Measurements from ENCODE around the gene RPL22.

Gene RPL22

GRCh38 chr1:6199298-6200187 lies at the start of gene RPL22:
RPL22 (minus strand) TSS chr1:6199595; CDS start chr1:6199573, 22 bp downstream.
- DNase-seq = peak; percentile 98

DNA sequence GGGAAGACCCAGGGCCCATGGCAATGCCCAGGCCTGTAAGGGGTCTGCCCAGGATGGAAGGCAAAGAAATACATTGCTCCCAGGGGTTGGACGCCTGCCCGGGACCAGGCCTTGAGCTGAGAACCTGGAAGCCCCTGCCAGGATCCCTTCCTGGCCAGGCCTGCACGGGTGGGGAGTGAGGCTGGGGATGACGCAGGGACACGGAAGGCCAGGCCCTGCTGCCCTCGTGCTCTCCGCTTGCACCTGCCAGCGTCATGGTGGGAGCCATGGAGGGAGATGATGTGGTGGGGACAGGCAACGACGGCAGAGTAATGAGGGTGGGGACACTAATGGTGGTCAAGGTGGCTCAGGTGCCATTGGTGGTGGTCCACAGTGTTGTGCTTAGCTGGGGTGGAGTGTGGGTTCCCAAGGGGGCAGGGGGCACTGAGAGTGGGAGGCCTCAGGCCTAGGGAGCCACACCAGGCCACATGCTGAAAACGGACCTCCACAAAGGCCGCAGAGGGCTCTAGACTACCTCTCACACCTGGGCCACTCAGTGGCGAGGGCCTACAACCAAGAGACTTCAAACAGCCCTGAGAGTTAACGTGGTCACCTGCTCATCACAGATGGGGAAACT lies 48.9 kb upstream of the RPL22 start:
- DNase-seq = no peak

- DNase-seq = no peak
Observed at GRCh38 chr1:6247651-6248050, 48.3 kb upstream of the RPL22 start.

GRCh38 chr1:6246497-6247467 lies 47.4 kb upstream of the RPL22 start:
- DNase-seq = peak; percentile 77

DNA sequence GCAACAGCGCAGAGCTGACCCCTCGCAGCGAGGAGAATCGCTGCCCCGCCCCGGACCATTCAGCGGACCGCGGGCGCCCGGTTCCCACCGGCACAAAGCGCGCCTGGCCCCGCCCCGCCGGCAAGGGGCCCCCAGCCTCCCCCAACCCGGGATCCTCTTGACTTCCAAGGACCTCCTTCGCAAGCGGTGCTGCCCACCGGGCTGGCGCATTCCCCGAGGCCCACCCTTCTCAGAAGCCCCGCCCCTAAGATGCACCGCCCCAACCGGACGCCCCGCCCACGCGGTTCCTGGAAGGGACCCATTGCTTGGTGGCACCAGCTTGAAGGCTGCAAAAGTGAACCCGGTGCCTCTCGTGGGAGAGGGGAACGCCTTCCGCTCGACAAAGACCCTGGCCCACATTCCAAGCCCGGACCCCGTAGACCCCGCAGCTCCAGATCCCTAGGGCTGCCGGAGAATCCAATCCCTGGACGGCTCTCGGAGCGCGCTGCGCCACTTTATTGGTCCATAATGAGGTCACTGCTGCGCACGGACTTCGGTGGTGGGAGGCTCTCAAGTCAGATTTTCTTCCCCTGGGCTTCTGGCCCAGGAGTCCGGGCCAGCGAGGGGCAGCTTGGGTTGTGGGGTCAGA lies 46.6 kb upstream of the RPL22 start:
- DNase-seq = peak; percentile 94

DNA sequence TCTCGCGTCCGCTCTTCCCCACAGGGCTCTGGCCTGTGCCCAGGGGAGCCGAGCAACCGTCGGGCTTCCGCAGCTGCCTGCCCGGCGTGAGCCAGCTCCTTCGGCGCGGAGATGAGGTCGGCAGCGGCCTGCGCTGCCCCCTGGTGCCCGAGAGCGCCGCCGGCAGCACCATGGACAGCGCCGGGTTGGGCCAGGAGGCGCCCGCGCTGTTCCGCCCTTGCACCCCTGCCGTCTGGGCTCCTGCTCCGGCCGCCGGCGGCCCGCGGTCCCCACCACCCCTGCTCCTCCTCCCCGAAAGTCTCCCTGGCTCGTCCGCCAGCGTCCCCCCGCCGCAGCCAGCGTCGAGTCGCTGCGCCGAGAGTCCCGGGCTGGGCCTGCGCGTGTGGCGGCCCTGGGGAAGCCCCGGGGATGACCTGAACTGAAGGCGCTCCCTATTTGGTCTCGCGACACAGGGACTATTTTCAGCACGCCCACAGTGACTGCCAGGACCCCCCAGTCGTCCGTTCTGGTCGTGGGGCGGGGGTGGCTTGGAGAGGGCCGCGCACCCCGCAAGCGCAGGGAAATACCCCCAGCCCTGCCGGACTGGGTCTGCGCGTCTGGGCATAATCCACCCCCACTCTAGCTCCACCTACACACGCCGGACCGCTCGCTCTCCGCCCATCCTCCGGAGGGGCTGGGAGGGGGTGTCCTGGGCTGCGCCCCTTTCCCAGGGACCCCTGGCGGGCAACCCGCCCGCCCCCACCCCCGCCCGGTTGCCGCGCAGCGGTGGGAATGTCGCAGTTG lies 45.9 kb upstream of the RPL22 start:
- DNase-seq = peak; percentile 65

DNA sequence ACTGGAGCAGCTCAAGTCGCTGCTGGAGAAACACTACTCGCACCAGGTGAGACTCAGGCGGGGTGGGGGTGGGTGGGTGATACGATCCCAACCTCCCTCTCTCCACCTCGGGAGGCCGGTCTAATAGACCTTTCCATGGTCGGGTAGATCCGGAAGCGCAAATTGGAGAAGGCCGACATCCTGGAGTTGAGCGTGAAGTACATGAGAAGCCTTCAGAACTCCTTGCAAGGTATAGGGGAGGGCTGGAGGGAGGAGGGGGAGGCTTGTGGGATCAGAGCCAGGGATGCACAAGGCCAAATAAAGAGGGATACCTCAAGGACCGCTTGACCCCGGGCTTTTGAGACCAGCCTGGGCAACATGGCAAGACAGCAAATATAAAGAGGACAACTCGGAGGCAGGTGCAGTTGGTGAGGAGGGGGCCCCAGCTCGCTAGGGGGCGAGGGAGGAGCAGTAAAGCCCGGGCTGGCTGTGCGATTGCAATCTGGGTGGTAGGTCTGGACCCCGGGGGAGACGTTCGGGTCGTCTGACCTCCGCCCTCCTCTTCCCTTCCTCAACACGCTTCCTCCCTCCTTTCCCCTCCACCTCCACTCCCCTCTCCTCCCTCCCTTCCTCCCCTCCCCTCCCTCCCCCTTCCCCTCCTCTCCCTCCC lies 45.1 kb upstream of the RPL22 start:
- no peak for DNase-seq

- no peak for DNase-seq
Observed at GRCh38 chr1:6243993-6244392, 44.6 kb upstream of the RPL22 start, which contains the start of gene HES3. HES3 (plus strand) TSS chr1:6244179; CDS start chr1:6244366, 187 bp downstream.

DNA sequence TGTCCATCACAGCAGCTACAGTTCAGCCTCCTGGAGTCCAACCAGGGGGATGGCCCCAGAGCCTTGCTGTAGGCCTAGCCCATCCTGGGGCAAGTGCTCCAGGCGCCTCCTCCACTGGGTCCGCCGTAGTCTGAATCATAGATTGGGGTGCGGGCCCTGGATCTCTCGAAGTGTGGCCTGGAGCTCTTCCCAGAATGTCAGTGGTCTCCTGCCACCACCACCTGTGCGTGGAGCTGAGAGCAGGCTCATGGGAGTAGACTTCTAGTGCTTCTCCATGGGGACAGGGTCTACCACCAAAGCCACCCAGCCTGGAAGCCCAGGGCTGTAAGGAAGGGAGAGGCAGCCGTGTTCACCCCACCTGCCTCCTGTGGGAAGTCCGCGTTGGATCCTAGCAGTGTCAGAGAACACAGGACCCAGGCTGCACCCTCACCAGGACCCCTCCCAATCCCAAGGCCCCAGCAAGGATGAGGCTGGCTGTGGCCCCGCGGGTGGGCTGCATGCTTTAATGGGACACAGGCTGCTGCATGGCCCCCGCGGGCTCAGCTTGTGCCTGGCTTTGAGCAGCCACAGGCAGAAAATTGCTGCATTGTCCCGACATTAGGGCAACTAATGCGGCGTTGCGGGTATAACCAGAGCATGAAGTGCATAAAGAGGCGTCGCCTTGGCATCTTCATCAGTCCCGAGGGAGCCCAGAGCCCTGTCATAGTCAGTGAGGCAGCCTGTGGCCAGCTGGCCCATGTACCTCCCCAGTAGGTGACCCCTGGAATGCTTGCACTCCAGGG lies 43.8 kb upstream of the RPL22 start:
- no peak for DNase-seq

DNA sequence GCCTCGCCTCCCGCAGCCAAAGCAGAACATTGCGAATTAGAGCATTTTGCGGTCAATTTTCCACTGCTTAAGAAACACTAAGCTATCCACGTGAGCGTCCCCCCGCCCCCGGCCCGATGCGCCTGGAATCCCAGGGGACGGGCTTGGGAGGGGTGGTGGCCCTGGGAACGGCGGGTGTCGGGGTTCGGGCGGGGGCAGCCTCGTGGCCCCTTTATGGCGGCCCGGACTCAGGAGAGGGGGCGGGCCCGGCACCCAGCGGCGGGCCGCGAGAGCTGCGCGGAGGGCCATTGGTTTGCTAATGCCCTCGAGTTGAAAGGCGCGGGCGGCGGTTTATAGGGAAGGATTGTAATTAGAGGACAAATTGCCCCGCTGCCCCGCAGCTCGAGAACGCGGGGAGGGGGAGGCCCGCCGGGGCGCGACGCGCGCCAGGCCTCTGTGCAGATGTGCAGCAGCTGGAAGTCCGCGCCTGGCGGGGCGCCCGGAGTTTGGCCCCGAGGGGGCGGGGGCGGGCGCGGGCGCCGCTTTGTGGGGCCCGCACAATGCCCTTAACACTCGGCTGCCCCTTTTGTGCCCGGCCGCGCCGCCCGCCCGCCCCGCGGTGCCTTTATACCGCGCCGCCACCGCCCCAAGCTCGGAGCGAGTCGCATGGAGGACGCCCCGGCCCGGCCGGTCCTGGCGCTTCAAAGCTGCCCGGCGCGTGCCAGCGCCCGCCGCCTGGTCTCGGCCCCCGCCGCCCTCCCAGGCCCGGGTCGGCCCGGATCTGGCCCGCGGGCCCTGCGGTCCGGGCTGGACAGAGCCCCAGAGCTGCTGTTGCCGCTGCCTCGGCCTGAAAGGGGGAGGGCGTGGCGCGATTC lies 42.7 kb upstream of the RPL22 start:
- DNase-seq = no peak

- no peak for DNase-seq
Observed at GRCh38 chr1:6241107-6241886, 41.9 kb upstream of the RPL22 start.

GRCh38 chr1:6239950-6240768 lies 40.8 kb upstream of the RPL22 start:
- no peak for DNase-seq

- DNase-seq = no peak
Observed at GRCh38 chr1:6239213-6239752, 39.9 kb upstream of the RPL22 start.

GRCh38 chr1:6237093-6237492 lies 37.7 kb upstream of the RPL22 start:
- DNase-seq = no peak

DNA sequence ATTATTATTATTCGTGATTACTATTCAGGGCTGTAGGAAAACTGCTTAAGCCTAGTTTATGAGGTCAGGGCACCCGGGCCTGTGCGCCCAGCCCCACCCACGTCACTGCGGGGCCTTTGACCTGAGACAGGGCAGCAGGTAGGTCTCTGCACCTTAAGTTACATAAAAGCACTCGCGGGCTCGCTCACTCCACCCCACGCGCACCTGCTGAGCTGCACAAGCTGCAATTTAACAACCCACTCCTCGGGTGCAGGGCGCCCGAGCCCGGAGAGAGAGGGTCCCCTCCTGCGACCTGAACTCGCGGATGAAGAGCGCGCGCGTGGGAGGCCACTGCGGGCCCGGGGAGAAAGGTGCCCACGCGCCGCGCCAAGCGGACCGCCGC lies 35.9 kb upstream of the RPL22 start:
- DNase-seq = no peak

GRCh38 chr1:6234502-6235295 lies 35.3 kb upstream of the RPL22 start:
- no peak for DNase-seq
